GM12878 (cell line): ENCODE measurements around the gene TP53RK. TPM values are rescaled to one million over a fixed set of nuclear protein-coding genes. Genes with fewer than 3 reads are reported as not detected.

Experiments
- ATAC-seq: fragments of 200-7000 bp; cut with Tn5 transposase; 3 replicates; pipeline ENCODE4 v1.9.1; 2020; ENCODE audit warnings: mild to moderate bottlenecking, moderate library complexity
- BruUV-seq: library from RNA; stranded (reverse); fragments of 400-500 nt; replicated peaks from 2 replicates; lab custom pipeline; 2021; lab: Mats Ljungman, UMichigan
- CTCF ChIA-PET: fragments of 300-600 bp; sonication (Branson Sonifier 250); formaldehyde crosslinking; extraction: SDS; loops from one replicate; lab custom pipeline; 2021; ENCODE audit warnings: inconsistent platforms; lab: Yijun Ruan, JAX
- POLR2A ChIA-PET: fragments of 350-600 bp; formaldehyde crosslinking; extraction: SDS; loops from one replicate; lab custom pipeline; 2021; ENCODE audit warnings: inconsistent platforms; lab: Charles Lee
- RAD21 ChIA-PET: fragments of 300-600 bp; sonication (Branson Sonifier 250); formaldehyde crosslinking; loops from one replicate; lab custom pipeline; 2023; ENCODE audit warnings: antibody characterized with exemption; ENCODE audit not compliant: unreplicated experiment; lab: Charles Lee
- SMC1A ChIA-PET: fragments of 300-600 bp; sonication (Branson Sonifier 250); formaldehyde crosslinking; loops from one replicate; lab custom pipeline; 2023; ENCODE audit not compliant: unreplicated experiment, uncharacterized antibody; lab: Charles Lee
- DNase-seq: peaks from one replicate; pipeline ENCODE4 v3.0.0-alpha.2; 2011; ENCODE audit warnings: low read depth, low spot score
- FAIRE-seq: peaks from 3 replicates; lab custom pipeline; 2011; peaks lifted over from hg19 to GRCh38; lab: Jason Lieb, UNC
- H2AFZ ChIP-seq: 2 replicates; pipeline ENCODE4 v1.6.0; 2011; ENCODE audit warnings: low read depth, low read length, control low read depth; ENCODE audit not compliant: control insufficient read depth
- H3K27ac ChIP-seq: 2 replicates; pipeline ENCODE4 v1.5.1; 2011; ENCODE audit warnings: control low read depth; ENCODE audit not compliant: control insufficient read depth, insufficient read depth
- H3K27me3 ChIP-seq, 2 experiments: replicated peaks in 1 of 2; 2 replicates each; pipeline versions ENCODE4 v1.6.0 to v1.6.1; 2011; ENCODE audit warnings: low read length in 1 of 2; ENCODE audit not compliant: control insufficient read depth in 2 of 2, insufficient read depth in 2 of 2
- H3K36me3 ChIP-seq, 2 experiments: 2 replicates each; pipeline ENCODE4 v1.5.1; 2011; ENCODE audit warnings: low read length in 1 of 2; ENCODE audit not compliant: control insufficient read depth in 2 of 2, insufficient read depth in 2 of 2
- H3K4me1 ChIP-seq: 2 replicates; pipeline ENCODE4 v1.6.1; 2011; ENCODE audit warnings: mild to moderate bottlenecking, low read length, moderate library complexity, mixed read lengths; ENCODE audit not compliant: control insufficient read depth, insufficient read depth
- H3K4me2 ChIP-seq: 2 replicates; pipeline ENCODE4 v1.6.0; 2011; ENCODE audit warnings: control low read depth; ENCODE audit not compliant: control insufficient read depth, insufficient read depth
- H3K4me3 ChIP-seq: fragments of 200-600 bp; sonication (generic); 2 replicates; pipeline ENCODE4 v1.5.1; 2016
- H3K79me2 ChIP-seq: 2 replicates; pipeline ENCODE4 v1.6.0; 2011; ENCODE audit warnings: low read length; ENCODE audit not compliant: control insufficient read depth, insufficient read depth
- H3K9ac ChIP-seq: 2 replicates; pipeline ENCODE4 v1.8.0; 2011; ENCODE audit warnings: low read length, control low read depth, mixed read lengths; ENCODE audit not compliant: control insufficient read depth, insufficient read depth
- H3K9me3 ChIP-seq: replicated peaks from 3 replicates; pipeline ENCODE4 v1.5.1; 2011; ENCODE audit warnings: mild to moderate bottlenecking, low read length; ENCODE audit not compliant: control insufficient read depth, insufficient read depth
- H4K20me1 ChIP-seq: 2 replicates; pipeline ENCODE4 v1.6.0; 2011; ENCODE audit not compliant: control insufficient read depth, insufficient read depth
- BCL3 ChIP-seq: IDR thresholded peaks from 2 replicates; pipeline ENCODE4 v1.6.1; 2011; ENCODE audit warnings: borderline replicate concordance, low read depth, mild to moderate bottlenecking, moderate library complexity, low read length; ENCODE audit not compliant: insufficient read depth, poor library complexity, severe bottlenecking
- CHD4 ChIP-seq: fragments of 200-600 bp; sonication (generic); IDR thresholded peaks from 2 replicates; pipeline ENCODE4 v1.6.1; 2016; ENCODE audit warnings: mild to moderate bottlenecking
- ESRRA ChIP-seq: IDR thresholded peaks from 2 replicates; pipeline ENCODE4 v1.6.1; 2012; ENCODE audit warnings: mild to moderate bottlenecking, low read length, improper control_type of control experiment
- JUNB ChIP-seq: IDR thresholded peaks from 2 replicates; pipeline ENCODE4 v1.6.1; 2016; ENCODE audit warnings: antibody characterized with exemption, mild to moderate bottlenecking
- NKRF ChIP-seq: fragments of 450-650 bp; conservative IDR thresholded peaks from 2 replicates; pipeline ENCODE4 v1.6.1; 2017; ENCODE audit warnings: mild to moderate bottlenecking, moderate library complexity
- NR2F1 ChIP-seq: fragments of 450-650 bp; conservative IDR thresholded peaks from 2 replicates; pipeline ENCODE4 v1.6.1; 2017; ENCODE audit warnings: mild to moderate bottlenecking
- PAX5 ChIP-seq: IDR thresholded peaks from 2 replicates; pipeline ENCODE4 v1.6.1; 2011; ENCODE audit warnings: low read depth, low read length, borderline replicate concordance
- PBX3 ChIP-seq: IDR thresholded peaks from 2 replicates; pipeline ENCODE4 v1.6.1; 2011; ENCODE audit warnings: mild to moderate bottlenecking, low read depth, low read length, moderate library complexity; ENCODE audit not compliant: insufficient replicate concordance
- PML ChIP-seq: IDR thresholded peaks from 2 replicates; pipeline ENCODE4 v1.6.1; 2012; ENCODE audit warnings: low read length, inconsistent platforms
- RB1 ChIP-seq: fragments of 450-650 bp; formaldehyde crosslinking; IDR thresholded peaks from 2 replicates; pipeline ENCODE4 v1.6.1; 2017; ENCODE audit warnings: mild to moderate bottlenecking, borderline replicate concordance
- ZNF217 ChIP-seq: fragments of 450-650 bp; IDR thresholded peaks from 2 replicates; pipeline ENCODE4 v1.6.1; 2017; ENCODE audit warnings: antibody characterized with exemption, mild to moderate bottlenecking
- WGBS: methylation state at CpG from one replicate; pipeline ENCODE4 v1.1.6; 2016; ENCODE audit warnings: low lambda C conversion rate; ENCODE audit not compliant: insufficient replicate concordance, insufficient coverage; ENCODE audit errors: missing lambda C conversion rate; 5-methylcytosine and 5-hydroxymethylcytosine counted together
- in situ Hi-C: fragments of 300-500 bp; cut with MboI; formaldehyde crosslinking; loops from 9 replicates; pipeline ENCODE4 v1.14.3; 2018; ENCODE audit warnings: mixed read lengths
- intact Hi-C: fragments of 100-400 bp; cut with micrococcal nuclease; formaldehyde crosslinking; loops from one replicate; pipeline ENCODE4 v1.14.2; 2022; ENCODE audit not compliant: unreplicated experiment
- polyA plus RNA-seq, 11 experiments: library from polyadenylated mRNA; depleted of rRNA in 4 of 11; unstranded in 6 of 11; stranded (reverse) in 5 of 11; fragments of >200 nt; fragmentation: Nextera tagmentation in 4 of 11; fragmentation: Illumina TruSeq in 1 of 11; extraction: Ambion mirVana in 4 of 11; extraction: Trizol in 1 of 11; gene quantifications; 1 replicate in 1 of 11; 2 replicates in 10 of 11; pipeline versions ENCODE4 v1.2.1 to v1.2.3, GENCODE V29; 2011 to 2016; ENCODE audit warnings: inconsistent platforms in 2 of 11, missing spikeins in 2 of 11, low read depth in 1 of 11
- total RNA-seq, 4 experiments: library from RNA; depleted of rRNA in 3 of 4; stranded (reverse); fragments of >200 nt in 3 of 4; fragmentation: Illumina TruSeq in 1 of 4; extraction: Trizol in 1 of 4; gene quantifications; 2 replicates each; pipeline versions ENCODE4 v1.2.1 to v1.2.3, GENCODE V29; 2013 to 2021
- TF ChIP-seq, protein P1 (sequence below), 3 experiments: IDR thresholded peaks in 2 of 3; conservative IDR thresholded peaks in 1 of 3; 2 replicates each; pipeline ENCODE4 v1.5.1; 2011; ENCODE audit warnings: low read depth in 3 of 3, low read length in 3 of 3, mild to moderate bottlenecking in 3 of 3, control low read depth in 2 of 3, moderate library complexity in 2 of 3, inconsistent platforms in 1 of 3, mixed read lengths in 1 of 3; ENCODE audit not compliant: control insufficient read depth in 2 of 3, insufficient read depth in 1 of 3; ENCODE audit errors: extremely low read depth in 1 of 3

The TP53RK gene
- total and polyA plus RNA-seq, 10 of the 15 experiments (the other 5 are each of a cell fraction or from before 2014, with no cell fraction given): 3.8 to 23.1 (median 16.1) TPM

- TF ChIP-seq PBX3: no peak
These were observed 19.0 kb downstream of the TP53RK start (continued) for GRCh38 chr20:46670228-46670584.

- Histone ChIP-seq H3K9ac (no peak overlapping the region), H3K4me1 (no peaks in the 10 kb centered on the region), H3K79me2 (no peaks in the 10 kb centered on the region), H3K27ac (no peak overlapping the region), H4K20me1 (no peaks in the 10 kb centered on the region), H3K4me2 (no peak overlapping the region), H3K27me3 (no peaks in the 10 kb centered on the region), H3K4me3 (no peak overlapping the region), H3K36me3 (no peaks in the 10 kb centered on the region), H2AFZ (no peak overlapping the region), H3K9me3 (no peaks in the 10 kb centered on the region; the same call in 2 of the 3 replicates)
- WGBS: 75% methylated on average over 6 of the region's 6 CpGs
- TF ChIP-seq CHD4: no peak
- no peak for TF ChIP-seq PML
- TF ChIP-seq NR2F1: no peak
- no peak for TF ChIP-seq NKRF
- TF ChIP-seq PAX5: no peak
- no peak for TF ChIP-seq JUNB
- TF ChIP-seq ESRRA: no peak
- TF ChIP-seq BCL3: no peak
- TF ChIP-seq, protein P1, sequence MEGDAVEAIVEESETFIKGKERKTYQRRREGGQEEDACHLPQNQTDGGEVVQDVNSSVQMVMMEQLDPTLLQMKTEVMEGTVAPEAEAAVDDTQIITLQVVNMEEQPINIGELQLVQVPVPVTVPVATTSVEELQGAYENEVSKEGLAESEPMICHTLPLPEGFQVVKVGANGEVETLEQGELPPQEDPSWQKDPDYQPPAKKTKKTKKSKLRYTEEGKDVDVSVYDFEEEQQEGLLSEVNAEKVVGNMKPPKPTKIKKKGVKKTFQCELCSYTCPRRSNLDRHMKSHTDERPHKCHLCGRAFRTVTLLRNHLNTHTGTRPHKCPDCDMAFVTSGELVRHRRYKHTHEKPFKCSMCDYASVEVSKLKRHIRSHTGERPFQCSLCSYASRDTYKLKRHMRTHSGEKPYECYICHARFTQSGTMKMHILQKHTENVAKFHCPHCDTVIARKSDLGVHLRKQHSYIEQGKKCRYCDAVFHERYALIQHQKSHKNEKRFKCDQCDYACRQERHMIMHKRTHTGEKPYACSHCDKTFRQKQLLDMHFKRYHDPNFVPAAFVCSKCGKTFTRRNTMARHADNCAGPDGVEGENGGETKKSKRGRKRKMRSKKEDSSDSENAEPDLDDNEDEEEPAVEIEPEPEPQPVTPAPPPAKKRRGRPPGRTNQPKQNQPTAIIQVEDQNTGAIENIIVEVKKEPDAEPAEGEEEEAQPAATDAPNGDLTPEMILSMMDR (IDR thresholded peaks at IDR 0.05 in 2 of 3, conservative IDR thresholded peaks at IDR 0.05 in 1 of 3; ENCODE audit: control insufficient read depth in 2 of 3, extremely low read depth in 1 of 3, insufficient read depth in 1 of 3, low read depth in 3 of 3, low read length in 3 of 3): no peak
- TF ChIP-seq RB1: no peak
- no peak for TF ChIP-seq ZNF217
- DNase-seq (no peak), ATAC-seq (no peak), FAIRE-seq (no peak)
- ChIA-PET RAD21 (no interaction called here), SMC1A (no interaction called here), CTCF (no interaction called here), POLR2A (interaction anchor here (0.7 kb wide), 1 partner anchor 41 kb away, joined by 3 read pairs; no protein-coding TSS in a partner anchor)
- in situ Hi-C loops (no loop called here), intact Hi-C loops (no loop called here)
- no TSS peak for BruUV-seq
These were observed 22.3 kb downstream of the TP53RK start for GRCh38 chr20:46666818-46667515.
